ENCODE data around the gene SERPINA12. TPM values are rescaled to one million over a fixed set of nuclear protein-coding genes. Genes with fewer than 3 reads are reported as not detected.

The SERPINA12 gene
- total and polyA plus RNA-seq, 4 donors, result not detected

DNA sequence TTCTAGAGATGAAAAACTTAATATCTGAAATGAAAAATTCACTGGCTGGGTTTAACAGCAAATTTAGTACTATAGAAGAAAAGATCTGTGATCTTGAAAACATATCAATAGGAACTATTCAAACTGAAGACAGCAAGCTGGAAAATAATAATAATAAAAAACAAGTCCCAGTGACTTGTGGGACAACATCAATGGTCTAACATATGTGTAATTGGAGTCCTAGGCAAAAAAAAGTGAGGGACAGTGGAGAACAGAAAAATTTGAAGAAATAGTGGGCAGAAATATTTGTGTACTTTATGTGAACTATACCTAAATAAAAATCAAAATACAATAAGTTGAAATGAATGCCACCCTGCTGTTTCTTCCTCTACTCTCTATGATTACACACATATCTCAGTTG is 30.8 kb downstream of the SERPINA12 start:
- Histone ChIP-seq H3K4me1 (ENCODE audit: control insufficient read depth in 5 of 5, insufficient read depth in 5 of 5, low read length in 5 of 5) (no peaks in the 10 kb centered on the region), H3K27me3 (ENCODE audit: control insufficient read depth in 3 of 3, insufficient read depth in 3 of 3, low read length in 2 of 3) (no peaks in the 10 kb centered on the region), H3K27ac (ENCODE audit: low read depth in 1 of 2, low read length in 1 of 2) (no peak overlapping the region), H3K9ac (ENCODE audit: insufficient read depth in 1 of 2, low read length in 2 of 2) (no peak overlapping the region), H3K36me3 (ENCODE audit: control insufficient read depth in 4 of 4, insufficient read depth in 4 of 4, low read length in 4 of 4) (no peaks in the 10 kb centered on the region), H3K4me3 (no peak overlapping the region), H3K9me3 (ENCODE audit: control insufficient read depth in 4 of 4, insufficient read depth in 3 of 4, low read length in 3 of 4) (peaks cover 0 to 13% (median 4%) of the 10 kb centered on the region in 4 donors)
- TF ChIP-seq, protein P1, sequence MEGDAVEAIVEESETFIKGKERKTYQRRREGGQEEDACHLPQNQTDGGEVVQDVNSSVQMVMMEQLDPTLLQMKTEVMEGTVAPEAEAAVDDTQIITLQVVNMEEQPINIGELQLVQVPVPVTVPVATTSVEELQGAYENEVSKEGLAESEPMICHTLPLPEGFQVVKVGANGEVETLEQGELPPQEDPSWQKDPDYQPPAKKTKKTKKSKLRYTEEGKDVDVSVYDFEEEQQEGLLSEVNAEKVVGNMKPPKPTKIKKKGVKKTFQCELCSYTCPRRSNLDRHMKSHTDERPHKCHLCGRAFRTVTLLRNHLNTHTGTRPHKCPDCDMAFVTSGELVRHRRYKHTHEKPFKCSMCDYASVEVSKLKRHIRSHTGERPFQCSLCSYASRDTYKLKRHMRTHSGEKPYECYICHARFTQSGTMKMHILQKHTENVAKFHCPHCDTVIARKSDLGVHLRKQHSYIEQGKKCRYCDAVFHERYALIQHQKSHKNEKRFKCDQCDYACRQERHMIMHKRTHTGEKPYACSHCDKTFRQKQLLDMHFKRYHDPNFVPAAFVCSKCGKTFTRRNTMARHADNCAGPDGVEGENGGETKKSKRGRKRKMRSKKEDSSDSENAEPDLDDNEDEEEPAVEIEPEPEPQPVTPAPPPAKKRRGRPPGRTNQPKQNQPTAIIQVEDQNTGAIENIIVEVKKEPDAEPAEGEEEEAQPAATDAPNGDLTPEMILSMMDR (IDR thresholded peaks at IDR 0.05; ENCODE audit: control extremely low read depth, extremely low read depth), result no peak
- DNase-seq (no peak), ATAC-seq (ENCODE audit: insufficient read depth, low FRiP score) (no peak)

DNA sequence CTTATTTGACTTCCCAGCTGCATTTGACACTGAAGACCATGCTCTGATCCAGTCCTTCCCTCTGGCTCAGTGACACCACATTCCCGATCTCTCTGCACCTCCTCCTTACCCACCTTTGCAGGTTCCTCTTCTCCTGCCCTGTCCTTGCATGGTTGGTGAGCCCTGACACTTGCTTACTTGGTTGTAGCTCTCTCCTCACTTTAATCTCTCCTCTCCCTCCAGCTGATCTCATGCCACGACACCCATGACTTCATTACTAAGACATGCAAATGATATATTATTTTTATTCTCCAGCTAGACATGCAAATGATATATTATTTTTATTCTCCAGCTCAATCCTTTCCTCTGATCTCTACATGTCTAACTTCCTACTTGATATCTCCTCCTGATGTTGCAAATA is 33.2 kb downstream of the SERPINA12 start, which contains the start of gene SERPINA9:
SERPINA9 (minus strand) TSS at position 175 of the 400 bp plus-strand sequence. CDS start 6,357 bp downstream, outside the sequence.
- ATAC-seq (ENCODE audit: insufficient read depth, low FRiP score), result no peak
- H3K4me3 ChIP-seq, result no peak within 1 kb of the TSS
- no peaks in the 10 kb centered on the region for H3K36me3 ChIP-seq (ENCODE audit: control insufficient read depth in 4 of 4, insufficient read depth in 4 of 4, low read length in 4 of 4)
- no peaks in the 10 kb centered on the region for H3K27me3 ChIP-seq (ENCODE audit: control insufficient read depth in 3 of 3, insufficient read depth in 3 of 3, low read length in 2 of 3)
- no peak within 1 kb of the TSS for H3K27ac ChIP-seq (ENCODE audit: low read depth in 1 of 2, low read length in 1 of 2)
- H3K9me3 ChIP-seq (ENCODE audit: control insufficient read depth in 4 of 4, insufficient read depth in 3 of 4, low read length in 3 of 4), result peaks cover 0 to 8% (median 4%) of the 10 kb centered on the region in 4 donors
- 71 to 90% methylated on average over 2 of the region's 2 CpGs for WGBS, 2 donors
- no peaks in the 10 kb centered on the region for H3K4me1 ChIP-seq (ENCODE audit: control insufficient read depth in 5 of 5, insufficient read depth in 5 of 5, low read length in 5 of 5)
- TF ChIP-seq, protein P1 (IDR thresholded peaks at IDR 0.05; ENCODE audit: control extremely low read depth, extremely low read depth), result no peak
- no peak within 1 kb of the TSS for H3K9ac ChIP-seq (ENCODE audit: insufficient read depth in 1 of 2, low read length in 2 of 2)
- no peak for DNase-seq

- ATAC-seq (ENCODE audit: insufficient read depth, low FRiP score) (no peak), DNase-seq (no peak)
- Histone ChIP-seq H3K27me3 (ENCODE audit: control insufficient read depth in 3 of 3, insufficient read depth in 3 of 3, low read length in 2 of 3) (no peaks in the 10 kb centered on the region), H3K9ac (ENCODE audit: insufficient read depth in 1 of 2, low read length in 2 of 2) (no peak overlapping the region), H3K9me3 (ENCODE audit: control insufficient read depth in 4 of 4, insufficient read depth in 3 of 4, low read length in 3 of 4) (peaks cover 0 to 8% (median 4%) of the 10 kb centered on the region in 4 donors), H3K4me1 (ENCODE audit: control insufficient read depth in 5 of 5, insufficient read depth in 5 of 5, low read length in 5 of 5) (no peaks in the 10 kb centered on the region), H3K27ac (ENCODE audit: low read depth in 1 of 2, low read length in 1 of 2) (no peak overlapping the region), H3K36me3 (ENCODE audit: control insufficient read depth in 4 of 4, insufficient read depth in 4 of 4, low read length in 4 of 4) (no peaks in the 10 kb centered on the region), H3K4me3 (no peak overlapping the region)
- TF ChIP-seq, protein P1 (IDR thresholded peaks at IDR 0.05; ENCODE audit: control extremely low read depth, extremely low read depth), result no peak
- 79 to 87% methylated on average over 7 of the region's 7 CpGs for WGBS, 2 donors
These were observed 34.7 kb downstream of the SERPINA12 start for GRCh38 chr14:94474581-94475031.
